Peyer's patch (tissue), 4 donors: ENCODE measurements around the gene ELFN2.

Source experiments
- CTCF ChIP-seq, 6 experiments: fragments of 450-650 bp in 4 of 6; fragments of 200-600 bp in 2 of 6; sonication (generic) in 1 of 6; IDR thresholded peaks; one replicate each; pipeline ENCODE4 v1.5.1; 2017 to 2019; ENCODE audit warnings: antibody characterized with exemption in 6 of 6, mild to moderate bottlenecking in 3 of 6, moderate library complexity in 1 of 6
- POLR2A ChIP-seq, 2 donors: fragments of 450-650 bp; IDR thresholded peaks; one replicate each; pipeline ENCODE4 v1.5.1; 2017; ENCODE audit warnings: antibody characterized with exemption in 2 of 2, mild to moderate bottlenecking in 2 of 2, moderate library complexity in 2 of 2

GRCh38 chr22:37391702-37392101 is 35.6 kb downstream of the ELFN2 start:
- TF ChIP-seq CTCF (IDR thresholded peaks at IDR 0.05), result no peak
- no peak for TF ChIP-seq POLR2A (IDR thresholded peaks at IDR 0.05)
